Esophagus muscularis mucosa (tissue), 4 donors: ENCODE data around the gene MAP3K20. TPM values are rescaled to one million over a fixed set of nuclear protein-coding genes. Genes with fewer than 3 reads are reported as not detected.

Experiments used
- DNase-seq: peaks from one replicate; pipeline ENCODE4 v3.0.0-alpha.2; 2017; ENCODE audit errors: extremely low spot score
- H3K27ac ChIP-seq, 4 donors: fragments of 200-600 bp; sonication (generic); replicated peaks in 1 of 4; 1 replicate in 3 of 4; 2 replicates in 1 of 4; pipeline ENCODE4 v1.5.1; 2016 to 2019; ENCODE audit warnings: mild to moderate bottlenecking in 1 of 4
- H3K27me3 ChIP-seq, 4 donors: fragments of 200-600 bp; sonication (generic); one replicate each; pipeline versions ENCODE4 v1.5.1 to v1.6.0; 2016 to 2019
- H3K36me3 ChIP-seq, 4 donors: fragments of 200-600 bp; sonication (generic); one replicate each; pipeline ENCODE4 v1.5.1; 2016 to 2019
- H3K4me1 ChIP-seq, 4 donors: fragments of 200-600 bp; sonication (generic); one replicate each; pipeline ENCODE4 v1.5.1; 2016 to 2019
- H3K4me3 ChIP-seq, 4 donors: fragments of 200-600 bp; sonication (generic); 1 replicate in 2 of 4; 2 replicates in 2 of 4; pipeline ENCODE4 v1.5.1; 2016 to 2019; ENCODE audit warnings: mild to moderate bottlenecking in 4 of 4, moderate library complexity in 1 of 4
- H3K9me3 ChIP-seq, 4 donors: fragments of 200-600 bp; sonication (generic); 1 replicate in 3 of 4; 2 replicates in 1 of 4; pipeline ENCODE4 v1.5.1; 2016 to 2019
- EP300 ChIP-seq: sonication (generic); formaldehyde crosslinking; IDR thresholded peaks from one replicate; pipeline ENCODE4 v1.6.1; 2017; ENCODE audit warnings: antibody characterized with exemption
- POLR2A ChIP-seq: fragments of 450-650 bp; IDR thresholded peaks from one replicate; pipeline ENCODE4 v1.6.1; 2017; ENCODE audit warnings: antibody characterized with exemption, moderate library complexity, mild to moderate bottlenecking, low read depth
- POLR2AphosphoS5 ChIP-seq, 2 donors: sonication (generic); formaldehyde crosslinking; IDR thresholded peaks; one replicate each; pipeline ENCODE4 v1.6.1; 2017; ENCODE audit warnings: antibody characterized with exemption in 2 of 2
- WGBS: methylation state at CpG from one replicate; pipeline ENCODE4 v1.1.5; 2018; 5-methylcytosine and 5-hydroxymethylcytosine counted together
- intact Hi-C: fragments of 100-400 bp; cut with DNase I; formaldehyde crosslinking; loops from one replicate; pipeline ENCODE4 v1.15.1; 2023
- total RNA-seq, 4 donors: library from RNA; depleted of rRNA; stranded (reverse); fragments of >200 nt; gene quantifications; one replicate each; pipeline versions ENCODE4 v1.1.0 to v1.2.1, GENCODE V29; 2016
- TF ChIP-seq, protein P1 (sequence below), 3 experiments: fragments of 200-600 bp in 2 of 3; fragments of 450-650 bp in 1 of 3; sonication (generic) in 2 of 3; IDR thresholded peaks; one replicate each; pipeline ENCODE4 v1.5.1; 2017 to 2019; ENCODE audit warnings: antibody characterized with exemption in 3 of 3, mild to moderate bottlenecking in 2 of 3, moderate library complexity in 1 of 3

The MAP3K20 gene
- total RNA-seq, 4 donors from 2014 or later = 238 to 335 (median 267) TPM

DNA sequence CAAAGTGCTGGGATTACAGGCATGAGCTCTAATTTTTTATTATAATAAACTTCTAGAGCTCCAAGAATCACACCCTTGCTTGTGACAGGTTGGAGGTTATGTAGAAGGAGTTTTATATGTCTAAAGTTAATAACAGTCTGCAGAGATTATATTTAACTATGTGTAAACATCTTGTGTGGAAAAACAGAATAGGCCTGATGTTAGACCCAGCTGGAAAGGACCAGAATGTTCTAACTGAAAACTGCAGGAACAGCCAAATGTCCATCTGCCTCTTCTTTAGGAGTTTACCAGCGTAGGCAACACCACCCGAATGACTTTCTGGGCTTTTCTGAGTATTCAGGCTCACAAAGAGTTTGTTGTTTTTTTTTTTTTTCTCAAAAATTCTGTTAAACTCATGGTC lies 211.9 kb downstream of the MAP3K20 start:
- H3K9me3 ChIP-seq = no peaks in the 10 kb centered on the region
- H3K4me3 ChIP-seq = no peak overlapping the region
- TF ChIP-seq POLR2A = no peak
- TF ChIP-seq POLR2AphosphoS5 (IDR thresholded peaks at IDR 0.05) = peak in 1 of 2 donors; percentile 47
- no peak for TF ChIP-seq EP300
- intact Hi-C loops = no loop called here
- peak overlapping the region in 3 of 4 donors; percentile 64 to 75 (median 69) for H3K27ac ChIP-seq
- DNase-seq = no peak
- no peaks in the 10 kb centered on the region for H3K27me3 ChIP-seq
- no peaks in the 10 kb centered on the region for H3K36me3 ChIP-seq
- 74% methylated on average over 2 of the region's 2 CpGs for WGBS
- peaks cover 0 to 19% (median 10%) of the 10 kb centered on the region in 4 donors for H3K4me1 ChIP-seq

DNA sequence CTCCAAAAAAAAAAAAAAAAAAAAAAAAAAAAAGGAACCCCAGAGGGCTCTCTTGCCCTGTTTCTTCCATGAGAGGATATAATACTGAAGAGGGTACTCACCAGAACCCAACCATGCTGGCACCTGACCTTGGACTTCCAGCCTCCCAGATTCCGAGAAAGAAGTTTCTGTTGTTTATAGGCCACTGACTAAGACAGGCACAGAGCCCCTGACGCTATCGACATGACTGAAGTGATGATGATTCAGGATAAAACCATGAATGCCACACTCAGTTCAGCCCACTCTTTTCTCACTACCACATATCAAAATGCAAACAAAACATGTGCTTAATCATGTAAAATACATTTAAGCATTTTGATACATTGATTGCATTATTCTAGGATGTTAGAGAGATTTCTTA lies 212.9 kb downstream of the MAP3K20 start:
- intact Hi-C loops = no loop called here
- Histone ChIP-seq H3K27me3 (no peaks in the 10 kb centered on the region), H3K4me3 (no peak overlapping the region), H3K27ac (peak overlapping the region in 3 of 4 donors; percentile 64 to 75 (median 69)), H3K9me3 (no peaks in the 10 kb centered on the region), H3K4me1 (peaks cover 0 to 19% (median 10%) of the 10 kb centered on the region in 4 donors), H3K36me3 (no peaks in the 10 kb centered on the region)
- WGBS = 91% methylated on average over 3 of the region's 3 CpGs
- DNase-seq = no peak
- TF ChIP-seq POLR2AphosphoS5 (IDR thresholded peaks at IDR 0.05) (no peak), EP300 (no peak), POLR2A (no peak)
- TF ChIP-seq, protein P1, sequence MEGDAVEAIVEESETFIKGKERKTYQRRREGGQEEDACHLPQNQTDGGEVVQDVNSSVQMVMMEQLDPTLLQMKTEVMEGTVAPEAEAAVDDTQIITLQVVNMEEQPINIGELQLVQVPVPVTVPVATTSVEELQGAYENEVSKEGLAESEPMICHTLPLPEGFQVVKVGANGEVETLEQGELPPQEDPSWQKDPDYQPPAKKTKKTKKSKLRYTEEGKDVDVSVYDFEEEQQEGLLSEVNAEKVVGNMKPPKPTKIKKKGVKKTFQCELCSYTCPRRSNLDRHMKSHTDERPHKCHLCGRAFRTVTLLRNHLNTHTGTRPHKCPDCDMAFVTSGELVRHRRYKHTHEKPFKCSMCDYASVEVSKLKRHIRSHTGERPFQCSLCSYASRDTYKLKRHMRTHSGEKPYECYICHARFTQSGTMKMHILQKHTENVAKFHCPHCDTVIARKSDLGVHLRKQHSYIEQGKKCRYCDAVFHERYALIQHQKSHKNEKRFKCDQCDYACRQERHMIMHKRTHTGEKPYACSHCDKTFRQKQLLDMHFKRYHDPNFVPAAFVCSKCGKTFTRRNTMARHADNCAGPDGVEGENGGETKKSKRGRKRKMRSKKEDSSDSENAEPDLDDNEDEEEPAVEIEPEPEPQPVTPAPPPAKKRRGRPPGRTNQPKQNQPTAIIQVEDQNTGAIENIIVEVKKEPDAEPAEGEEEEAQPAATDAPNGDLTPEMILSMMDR (IDR thresholded peaks at IDR 0.05) = no peak

DNA sequence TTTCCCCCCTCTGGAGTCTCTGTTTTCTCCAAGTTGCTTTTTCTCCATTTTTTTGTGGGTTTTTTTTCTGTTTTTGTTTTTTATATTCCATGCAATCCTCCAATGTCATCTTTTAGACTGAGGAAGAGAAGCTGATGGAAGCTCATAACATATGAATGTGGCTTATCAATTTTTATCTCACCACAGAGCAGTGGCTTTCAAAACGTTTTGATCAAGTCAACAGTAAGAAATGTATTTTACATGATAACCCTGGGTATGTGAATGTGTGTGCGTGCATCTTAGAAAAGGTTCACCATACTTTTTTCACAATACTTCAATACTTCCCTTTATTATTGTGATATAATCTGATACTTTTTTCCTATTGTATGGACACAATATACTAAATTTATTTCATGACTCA lies 214.4 kb downstream of the MAP3K20 start:
- peaks cover 0 to 17% (median 9%) of the 10 kb centered on the region in 4 donors for H3K4me1 ChIP-seq
- 76% methylated on average over 2 of the region's 2 CpGs for WGBS
- H3K4me3 ChIP-seq = no peak overlapping the region
- no peak overlapping the region for H3K27ac ChIP-seq
- intact Hi-C loops = no loop called here
- no peaks in the 10 kb centered on the region for H3K27me3 ChIP-seq
- no peaks in the 10 kb centered on the region for H3K9me3 ChIP-seq
- no peak for TF ChIP-seq EP300
- no peak for TF ChIP-seq POLR2AphosphoS5 (IDR thresholded peaks at IDR 0.05)
- H3K36me3 ChIP-seq = no peaks in the 10 kb centered on the region
- no peak for DNase-seq

DNA sequence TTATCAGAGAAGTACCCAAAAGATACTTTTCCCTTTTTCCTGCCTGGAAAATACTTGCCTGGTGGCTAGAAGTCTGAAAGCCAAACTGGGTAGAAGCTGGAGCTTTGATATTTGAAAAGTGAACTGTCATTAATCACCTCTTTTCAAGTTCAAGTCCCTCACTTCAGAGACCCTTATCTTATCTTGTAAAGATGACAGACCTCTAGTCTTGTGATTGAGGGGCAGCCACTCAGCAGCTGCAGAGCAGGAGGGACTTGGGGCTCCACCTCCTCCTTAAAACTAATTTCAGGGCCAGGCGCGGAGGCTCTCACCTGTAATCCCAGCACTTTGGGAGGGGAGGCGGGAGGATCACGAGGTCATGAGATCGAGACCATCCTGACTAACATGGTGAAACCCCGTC lies 214.9 kb downstream of the MAP3K20 start:
- 96% methylated on average over 6 of the region's 6 CpGs for WGBS
- H3K27ac ChIP-seq = no peak overlapping the region
- H3K36me3 ChIP-seq = no peaks in the 10 kb centered on the region
- H3K27me3 ChIP-seq = no peaks in the 10 kb centered on the region
- H3K9me3 ChIP-seq = no peaks in the 10 kb centered on the region
- TF ChIP-seq POLR2A (no peak), POLR2AphosphoS5 (IDR thresholded peaks at IDR 0.05) (no peak)
- TF ChIP-seq, protein P1 (IDR thresholded peaks at IDR 0.05) = no peak
- H3K4me1 ChIP-seq = peaks cover 0 to 12% (median 7%) of the 10 kb centered on the region in 4 donors
- DNase-seq = no peak
- intact Hi-C loops = no loop called here
- no peak overlapping the region for H3K4me3 ChIP-seq

DNA sequence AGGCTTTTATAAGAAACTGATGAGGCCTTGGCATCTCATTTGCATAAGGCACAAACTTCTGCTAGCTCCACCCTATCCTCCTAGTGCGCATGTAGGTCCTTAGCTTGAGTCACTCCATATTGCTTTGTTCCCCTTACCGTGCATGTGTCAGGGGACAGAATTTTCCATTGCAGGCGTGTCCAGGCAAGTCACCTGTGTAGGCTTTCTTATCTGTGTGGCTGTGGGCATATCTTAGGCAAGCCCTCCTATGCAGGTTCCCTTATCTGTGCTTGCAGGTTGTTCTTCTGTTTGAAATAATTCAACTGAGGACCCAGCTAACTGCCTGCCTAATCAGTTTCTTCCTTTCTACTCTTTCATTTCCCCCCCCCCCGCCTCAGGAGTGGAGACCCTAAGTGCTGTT lies 215.8 kb downstream of the MAP3K20 start:
- Histone ChIP-seq H3K9me3 (no peaks in the 10 kb centered on the region), H3K4me1 (peaks cover 0 to 12% (median 7%) of the 10 kb centered on the region in 4 donors), H3K27ac (no peak overlapping the region), H3K27me3 (no peaks in the 10 kb centered on the region), H3K4me3 (no peak overlapping the region), H3K36me3 (no peaks in the 10 kb centered on the region)
- DNase-seq = no peak
- intact Hi-C loops = no loop called here
- TF ChIP-seq EP300 (no peak), POLR2AphosphoS5 (IDR thresholded peaks at IDR 0.05) (no peak), POLR2A (no peak)
- TF ChIP-seq, protein P1 (IDR thresholded peaks at IDR 0.05) = no peak
- 68% methylated on average over 4 of the region's 4 CpGs for WGBS

DNA sequence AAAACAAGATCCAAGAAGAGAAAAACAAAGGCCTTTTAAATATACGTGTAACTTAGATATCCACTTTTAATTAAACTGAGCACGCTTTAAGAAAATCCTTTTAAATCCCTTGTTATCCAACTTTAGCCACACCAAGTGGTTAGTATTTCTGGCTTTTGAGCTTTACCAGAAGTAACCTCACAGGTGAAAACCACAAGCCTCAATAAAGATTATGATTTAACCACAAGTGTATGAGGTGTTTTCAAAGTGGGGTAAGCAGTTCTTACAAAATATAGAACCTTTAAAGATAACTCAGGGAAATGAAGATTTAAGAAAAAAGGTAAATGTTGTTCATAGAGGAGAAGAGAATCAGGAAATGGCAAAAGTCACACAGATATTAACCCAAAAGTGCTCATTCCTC lies 220.6 kb downstream of the MAP3K20 start:
- intact Hi-C loops = no loop called here
- H3K27me3 ChIP-seq = no peaks in the 10 kb centered on the region
- H3K27ac ChIP-seq = no peak overlapping the region
- DNase-seq = no peak
- no peak overlapping the region for H3K4me3 ChIP-seq
- WGBS = 93% methylated on average over 2 of the region's 2 CpGs
- H3K36me3 ChIP-seq = no peaks in the 10 kb centered on the region
- H3K4me1 ChIP-seq = no peaks in the 10 kb centered on the region
- TF ChIP-seq POLR2A (no peak), POLR2AphosphoS5 (IDR thresholded peaks at IDR 0.05) (no peak), EP300 (no peak)
- TF ChIP-seq, protein P1 (IDR thresholded peaks at IDR 0.05) = no peak
- H3K9me3 ChIP-seq = peaks cover 0 to 30% (median 25%) of the 10 kb centered on the region in 4 donors
